Measurements from ENCODE around the gene VSX2.

VSX2 gene

DNA sequence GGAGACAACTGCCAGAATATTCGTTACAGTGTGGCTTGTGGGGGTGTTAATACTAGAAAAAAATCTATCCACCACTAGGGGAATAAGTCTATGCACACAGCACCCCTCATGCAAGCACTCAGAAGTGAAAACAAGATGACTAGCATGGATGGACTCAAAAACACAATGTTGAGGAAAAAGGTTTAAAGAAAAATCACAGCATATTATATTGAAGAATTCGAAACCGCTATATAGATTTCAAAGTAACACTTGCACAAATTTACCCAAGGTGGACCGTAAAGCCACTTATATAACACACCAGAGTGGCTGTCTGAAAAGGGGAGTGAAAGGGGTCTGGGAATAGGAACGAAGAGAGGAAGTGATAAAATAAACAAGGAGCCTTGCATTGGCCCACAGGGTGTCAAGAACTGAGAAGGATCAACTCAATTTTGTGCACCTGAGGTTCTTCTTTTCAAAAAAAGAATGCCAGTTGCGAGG, 62.9 kb downstream of the VSX2 start:
- peak; percentile 77 for DNase-seq (ENCODE audit: low spot score)

DNA sequence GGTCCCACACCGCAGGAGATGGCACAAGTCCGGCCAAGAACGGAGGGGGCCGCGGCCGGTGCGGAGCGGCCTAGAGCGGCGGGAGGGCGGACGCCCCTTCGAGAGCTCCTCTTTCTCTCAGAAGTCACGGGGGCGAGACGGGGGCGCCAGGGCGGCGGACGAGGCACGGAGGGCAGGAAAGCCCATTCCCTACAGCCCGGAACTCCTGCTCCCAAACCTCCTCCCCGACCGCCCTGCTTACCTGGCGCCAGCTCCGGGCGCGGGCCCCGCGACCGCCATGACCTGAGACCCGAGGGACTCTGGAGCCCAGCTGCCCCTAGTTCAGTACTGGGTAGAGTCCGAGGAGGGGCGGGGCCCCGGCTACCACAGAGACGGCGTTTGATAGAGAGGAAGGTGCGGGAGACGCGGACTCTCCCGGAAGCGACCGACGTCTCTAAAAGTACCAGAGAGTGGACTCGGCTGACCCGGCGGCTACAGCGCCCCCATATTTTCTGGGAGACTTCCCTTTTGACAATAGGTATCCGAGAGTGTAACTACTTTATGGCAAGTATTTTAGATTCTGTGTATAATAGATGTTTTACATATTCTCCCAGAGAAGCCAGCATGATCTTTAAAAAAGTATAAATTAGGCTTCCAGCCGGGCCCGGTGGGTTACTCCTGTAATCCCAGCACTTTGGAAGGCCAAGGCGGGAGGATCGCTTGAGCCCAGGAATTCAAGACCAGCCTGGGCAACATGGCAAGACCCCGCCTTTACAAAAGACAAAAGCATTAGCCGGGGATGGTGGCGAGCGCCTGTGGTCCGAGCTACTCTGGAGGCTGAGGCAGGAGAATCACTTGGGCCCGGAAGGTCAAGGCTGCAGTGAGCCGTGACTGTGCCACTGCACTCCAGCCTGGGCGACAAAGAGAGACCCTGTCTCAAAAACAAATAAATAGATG, 63.7 kb downstream of the VSX2 start, which contains the start of gene ABCD4:
ABCD4 (minus strand) TSS at position 301 of the 936 bp plus-strand sequence; CDS start at position 279, 22 bp downstream.
- peak; percentile 94 for DNase-seq (ENCODE audit: low spot score)

DNA sequence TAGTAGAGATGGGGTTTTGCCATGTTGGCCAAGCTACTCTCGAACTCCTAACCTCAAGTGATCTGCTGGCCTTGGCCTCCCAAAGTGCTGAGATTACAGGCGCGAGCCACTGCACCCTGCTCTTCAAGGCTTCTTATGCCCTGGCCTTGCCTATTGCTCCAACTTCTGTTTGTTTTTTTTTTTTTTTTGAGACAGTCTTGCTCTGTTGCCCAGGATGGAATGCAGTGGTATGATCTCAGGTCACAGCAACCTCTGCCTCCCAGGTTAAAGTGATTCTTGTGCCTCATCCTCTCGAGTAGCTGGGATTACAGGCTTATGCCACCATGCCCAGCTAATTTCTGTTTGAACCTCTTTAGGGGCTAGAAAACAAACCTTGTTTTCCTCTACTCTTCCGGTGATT, 69.4 kb downstream of the VSX2 start:
- no peak for DNase-seq (ENCODE audit: low spot score)

DNA sequence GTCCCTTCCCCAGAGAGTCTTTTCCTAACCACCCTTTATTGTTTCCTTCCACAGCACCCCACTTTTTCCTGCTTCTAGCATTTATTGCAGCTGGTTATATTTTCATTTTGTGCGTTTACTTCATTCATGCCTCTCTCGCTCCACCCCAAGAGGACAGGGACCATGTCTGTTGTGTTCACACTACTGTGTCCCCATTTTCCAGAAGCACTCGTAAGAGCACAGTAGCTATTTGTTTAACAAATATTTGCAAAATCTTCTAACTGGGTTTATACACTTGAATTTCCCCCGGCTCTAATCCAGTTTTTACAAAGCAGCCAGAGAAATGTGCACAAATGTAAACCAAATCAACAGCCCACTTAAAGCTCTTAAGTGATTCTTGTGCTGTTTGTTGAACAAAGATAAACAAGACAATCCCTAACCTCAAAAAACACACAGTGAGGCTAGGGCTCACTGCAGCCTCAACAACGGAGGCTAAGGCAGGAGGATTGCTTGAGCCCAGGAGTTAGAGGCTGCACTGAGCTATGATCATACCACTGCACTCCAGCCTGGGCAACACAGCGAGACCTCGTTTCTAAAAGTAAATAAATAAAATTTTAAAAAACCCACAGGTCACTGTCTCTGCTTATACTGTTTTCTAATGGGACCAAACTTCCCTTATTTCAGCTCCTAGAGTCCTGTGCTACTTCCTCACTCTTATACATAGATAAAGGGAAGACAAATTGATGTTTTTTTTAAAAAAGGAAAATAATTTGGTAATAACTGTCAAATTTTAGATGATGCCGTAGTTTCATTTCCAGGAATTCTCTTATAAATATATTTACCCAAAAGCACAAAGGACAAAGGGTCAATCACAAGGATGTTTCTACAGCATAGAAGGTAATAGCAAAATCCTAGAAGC, 70.1 kb downstream of the VSX2 start:
- DNase-seq (ENCODE audit: low spot score) = no peak

DNA sequence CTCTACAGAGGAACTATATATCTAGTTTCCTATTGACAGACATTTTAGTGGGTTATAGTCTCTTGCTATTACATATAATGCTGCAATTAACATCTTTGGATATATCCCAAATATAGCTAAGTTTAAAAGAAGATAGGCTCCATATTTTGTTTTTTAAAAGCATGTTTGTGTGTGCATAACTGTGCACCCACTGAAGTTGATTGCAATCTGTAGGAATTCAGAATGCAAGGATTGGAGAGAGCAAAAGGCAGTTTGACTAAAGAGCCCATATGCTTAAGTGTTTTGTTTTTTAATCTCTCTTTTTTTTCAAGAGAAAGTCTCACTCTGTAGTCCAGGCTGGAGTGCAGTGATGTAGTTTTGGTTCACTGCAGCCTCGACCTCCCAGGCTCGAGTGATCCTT, 72.9 kb downstream of the VSX2 start:
- DNase-seq (ENCODE audit: low spot score) = no peak

Measured in pons (tissue), 1 donor.